Measurements from ENCODE around the gene IGSF9B.

Gene IGSF9B

DNA sequence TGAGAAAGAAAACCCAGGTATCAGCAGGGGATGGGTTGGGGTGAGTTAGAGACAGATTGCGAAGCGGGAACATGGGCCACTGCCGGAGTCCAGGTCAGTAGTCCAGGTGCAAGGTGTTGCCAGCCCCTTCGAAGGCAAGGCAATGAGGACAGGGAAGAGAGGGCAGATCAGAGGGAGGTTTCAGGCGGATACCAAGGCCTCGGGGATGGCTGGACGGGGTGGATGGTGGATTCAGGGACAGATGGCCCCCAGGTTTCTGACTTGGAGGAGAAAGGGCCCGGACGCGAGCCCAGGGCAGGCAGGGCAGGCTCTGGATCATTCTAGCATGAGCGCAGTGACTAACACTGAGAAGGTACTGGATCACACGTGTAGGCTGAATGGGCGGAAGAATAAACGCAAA lies 25.4 kb upstream of the IGSF9B start:
- no peak for TF ChIP-seq TAF1 (IDR thresholded peaks at IDR 0.05; ENCODE audit: low read depth)

DNA sequence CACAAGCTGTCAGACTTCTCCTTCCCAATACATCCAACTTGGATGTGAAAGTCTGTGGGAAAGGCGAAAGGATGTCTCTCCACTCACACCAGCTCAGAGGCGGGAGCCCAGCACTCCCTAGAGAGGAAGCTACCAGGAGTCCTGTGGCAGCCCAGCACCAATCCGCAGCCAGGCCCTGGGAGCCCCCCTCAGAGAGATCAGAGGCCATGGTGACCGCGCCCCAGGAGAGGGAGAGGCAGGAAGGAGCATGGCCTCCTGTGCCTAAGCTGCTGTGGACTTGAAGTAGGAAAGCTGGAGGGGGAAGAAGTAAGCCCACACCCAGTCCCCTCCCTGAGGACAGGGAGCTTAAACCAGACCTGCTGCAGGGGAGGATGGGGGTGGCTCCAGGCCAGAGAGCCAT lies 24.4 kb upstream of the IGSF9B start:
- no peak for TF ChIP-seq EP300 (IDR thresholded peaks at IDR 0.05; ENCODE audit: borderline replicate concordance)
- no peak for TF ChIP-seq EGR1 (IDR thresholded peaks at IDR 0.05)
- no peak for TF ChIP-seq CREB1 (IDR thresholded peaks at IDR 0.05; ENCODE audit: low read depth)
- no peak for TF ChIP-seq NFIC (IDR thresholded peaks at IDR 0.05)
- TF ChIP-seq CEBPB (IDR thresholded peaks at IDR 0.05) = no peak
- no peak for TF ChIP-seq TAF1 (IDR thresholded peaks at IDR 0.05; ENCODE audit: low read depth)
- TF ChIP-seq, protein P1, sequence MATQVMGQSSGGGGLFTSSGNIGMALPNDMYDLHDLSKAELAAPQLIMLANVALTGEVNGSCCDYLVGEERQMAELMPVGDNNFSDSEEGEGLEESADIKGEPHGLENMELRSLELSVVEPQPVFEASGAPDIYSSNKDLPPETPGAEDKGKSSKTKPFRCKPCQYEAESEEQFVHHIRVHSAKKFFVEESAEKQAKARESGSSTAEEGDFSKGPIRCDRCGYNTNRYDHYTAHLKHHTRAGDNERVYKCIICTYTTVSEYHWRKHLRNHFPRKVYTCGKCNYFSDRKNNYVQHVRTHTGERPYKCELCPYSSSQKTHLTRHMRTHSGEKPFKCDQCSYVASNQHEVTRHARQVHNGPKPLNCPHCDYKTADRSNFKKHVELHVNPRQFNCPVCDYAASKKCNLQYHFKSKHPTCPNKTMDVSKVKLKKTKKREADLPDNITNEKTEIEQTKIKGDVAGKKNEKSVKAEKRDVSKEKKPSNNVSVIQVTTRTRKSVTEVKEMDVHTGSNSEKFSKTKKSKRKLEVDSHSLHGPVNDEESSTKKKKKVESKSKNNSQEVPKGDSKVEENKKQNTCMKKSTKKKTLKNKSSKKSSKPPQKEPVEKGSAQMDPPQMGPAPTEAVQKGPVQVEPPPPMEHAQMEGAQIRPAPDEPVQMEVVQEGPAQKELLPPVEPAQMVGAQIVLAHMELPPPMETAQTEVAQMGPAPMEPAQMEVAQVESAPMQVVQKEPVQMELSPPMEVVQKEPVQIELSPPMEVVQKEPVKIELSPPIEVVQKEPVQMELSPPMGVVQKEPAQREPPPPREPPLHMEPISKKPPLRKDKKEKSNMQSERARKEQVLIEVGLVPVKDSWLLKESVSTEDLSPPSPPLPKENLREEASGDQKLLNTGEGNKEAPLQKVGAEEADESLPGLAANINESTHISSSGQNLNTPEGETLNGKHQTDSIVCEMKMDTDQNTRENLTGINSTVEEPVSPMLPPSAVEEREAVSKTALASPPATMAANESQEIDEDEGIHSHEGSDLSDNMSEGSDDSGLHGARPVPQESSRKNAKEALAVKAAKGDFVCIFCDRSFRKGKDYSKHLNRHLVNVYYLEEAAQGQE (IDR thresholded peaks at IDR 0.05; ENCODE audit: low read depth) = no peak
- TF ChIP-seq TCF12 (IDR thresholded peaks at IDR 0.05; ENCODE audit: low read depth) = no peak
- TF ChIP-seq FOXM1 (IDR thresholded peaks at IDR 0.05; ENCODE audit: borderline replicate concordance, low read depth) = no peak
- TF ChIP-seq RAD21 (IDR thresholded peaks at IDR 0.05; ENCODE audit: low read depth) = no peak
- no peak for TF ChIP-seq ZBTB7A (IDR thresholded peaks at IDR 0.05; ENCODE audit: low read depth)
- no peak for TF ChIP-seq TEAD4 (IDR thresholded peaks at IDR 0.05)
- TF ChIP-seq YY1 (IDR thresholded peaks at IDR 0.05; ENCODE audit: low read depth) = no peak
- TF ChIP-seq, protein P2, sequence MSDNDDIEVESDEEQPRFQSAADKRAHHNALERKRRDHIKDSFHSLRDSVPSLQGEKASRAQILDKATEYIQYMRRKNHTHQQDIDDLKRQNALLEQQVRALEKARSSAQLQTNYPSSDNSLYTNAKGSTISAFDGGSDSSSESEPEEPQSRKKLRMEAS (IDR thresholded peaks at IDR 0.05) = no peak
- TF ChIP-seq, protein P3, sequence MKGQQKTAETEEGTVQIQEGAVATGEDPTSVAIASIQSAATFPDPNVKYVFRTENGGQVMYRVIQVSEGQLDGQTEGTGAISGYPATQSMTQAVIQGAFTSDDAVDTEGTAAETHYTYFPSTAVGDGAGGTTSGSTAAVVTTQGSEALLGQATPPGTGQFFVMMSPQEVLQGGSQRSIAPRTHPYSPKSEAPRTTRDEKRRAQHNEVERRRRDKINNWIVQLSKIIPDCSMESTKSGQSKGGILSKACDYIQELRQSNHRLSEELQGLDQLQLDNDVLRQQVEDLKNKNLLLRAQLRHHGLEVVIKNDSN (IDR thresholded peaks at IDR 0.05) = no peak

DNA sequence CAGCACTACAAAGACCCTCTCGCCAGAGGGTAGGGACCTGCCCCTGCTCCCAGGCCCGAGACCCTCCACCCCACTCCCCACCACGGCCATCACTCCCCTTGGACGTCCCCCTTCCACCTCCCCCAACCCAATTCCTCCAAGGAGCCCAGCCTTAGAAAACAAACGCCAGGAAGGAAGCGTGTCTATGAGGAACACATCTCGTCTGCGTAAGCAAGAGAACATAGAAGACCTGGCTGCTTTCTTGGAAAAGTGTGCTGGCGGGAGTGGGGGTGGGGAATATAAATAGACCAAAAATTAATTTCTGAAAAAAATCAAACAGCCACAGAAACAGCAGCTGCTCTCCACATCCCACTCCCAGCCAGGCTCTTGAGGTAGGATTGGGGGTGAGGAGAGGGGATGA lies 23.9 kb upstream of the IGSF9B start:
- TF ChIP-seq ZBTB7A (IDR thresholded peaks at IDR 0.05; ENCODE audit: low read depth) (no peak), YY1 (IDR thresholded peaks at IDR 0.05; ENCODE audit: low read depth) (no peak), NFIC (IDR thresholded peaks at IDR 0.05) (no peak), TAF1 (IDR thresholded peaks at IDR 0.05; ENCODE audit: low read depth) (no peak), TCF12 (IDR thresholded peaks at IDR 0.05; ENCODE audit: low read depth) (no peak), RAD21 (IDR thresholded peaks at IDR 0.05; ENCODE audit: low read depth) (no peak), EP300 (IDR thresholded peaks at IDR 0.05; ENCODE audit: borderline replicate concordance) (no peak), CEBPB (IDR thresholded peaks at IDR 0.05) (no peak), FOXM1 (IDR thresholded peaks at IDR 0.05; ENCODE audit: borderline replicate concordance, low read depth) (no peak), EGR1 (IDR thresholded peaks at IDR 0.05) (no peak), CREB1 (IDR thresholded peaks at IDR 0.05; ENCODE audit: low read depth) (no peak)
- TF ChIP-seq, protein P3 (IDR thresholded peaks at IDR 0.05) = no peak
- TF ChIP-seq, protein P1 (IDR thresholded peaks at IDR 0.05; ENCODE audit: low read depth) = no peak
- TF ChIP-seq, protein P2 (IDR thresholded peaks at IDR 0.05) = no peak

DNA sequence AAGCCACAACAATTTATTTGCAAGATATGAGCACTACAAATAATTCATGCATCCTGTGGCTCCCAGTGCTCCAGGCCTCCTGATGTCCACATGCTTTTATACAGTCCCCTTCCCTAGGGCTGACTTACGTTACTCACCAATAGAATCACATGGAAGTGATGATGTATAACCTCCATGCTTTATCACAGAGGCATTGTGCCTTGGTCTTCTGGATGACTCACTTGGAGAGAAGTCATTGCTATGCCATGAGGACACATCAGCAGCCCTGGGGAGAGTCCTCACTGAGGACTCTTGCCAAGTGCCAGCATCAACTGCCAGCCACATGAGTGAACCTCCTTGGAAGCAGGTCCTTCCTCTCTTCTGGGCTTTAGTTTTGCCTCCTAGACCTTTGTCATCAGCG lies 22.0 kb upstream of the IGSF9B start:
- no peak for TF ChIP-seq EP300 (IDR thresholded peaks at IDR 0.05; ENCODE audit: borderline replicate concordance)
- no peak for TF ChIP-seq TEAD4 (IDR thresholded peaks at IDR 0.05)
- no peak for TF ChIP-seq FOXM1 (IDR thresholded peaks at IDR 0.05; ENCODE audit: borderline replicate concordance, low read depth)
- TF ChIP-seq TAF1 (IDR thresholded peaks at IDR 0.05; ENCODE audit: low read depth) = no peak
- TF ChIP-seq, protein P3 (IDR thresholded peaks at IDR 0.05) = no peak
- TF ChIP-seq, protein P2 (IDR thresholded peaks at IDR 0.05) = no peak
- TF ChIP-seq NFIC (IDR thresholded peaks at IDR 0.05) = no peak
- TF ChIP-seq RAD21 (IDR thresholded peaks at IDR 0.05; ENCODE audit: low read depth) = no peak
- no peak for TF ChIP-seq TCF12 (IDR thresholded peaks at IDR 0.05; ENCODE audit: low read depth)
- TF ChIP-seq, protein P1 (IDR thresholded peaks at IDR 0.05; ENCODE audit: low read depth) = no peak
- no peak for TF ChIP-seq YY1 (IDR thresholded peaks at IDR 0.05; ENCODE audit: low read depth)
- no peak for TF ChIP-seq ZBTB7A (IDR thresholded peaks at IDR 0.05; ENCODE audit: low read depth)
- TF ChIP-seq CEBPB (IDR thresholded peaks at IDR 0.05) = no peak
- no peak for TF ChIP-seq CREB1 (IDR thresholded peaks at IDR 0.05; ENCODE audit: low read depth)
- no peak for TF ChIP-seq EGR1 (IDR thresholded peaks at IDR 0.05)

All from Ishikawa (cell line).